ENCODE measurements around the gene MCC. TPM values are rescaled to one million over a fixed set of nuclear protein-coding genes. Genes with fewer than 3 reads are reported as not detected.

Gene MCC
- polyA plus RNA-seq, 2 of the 4 experiments (the other 2 are of a cell fraction): 0.09 to 0.10 TPM

DNA sequence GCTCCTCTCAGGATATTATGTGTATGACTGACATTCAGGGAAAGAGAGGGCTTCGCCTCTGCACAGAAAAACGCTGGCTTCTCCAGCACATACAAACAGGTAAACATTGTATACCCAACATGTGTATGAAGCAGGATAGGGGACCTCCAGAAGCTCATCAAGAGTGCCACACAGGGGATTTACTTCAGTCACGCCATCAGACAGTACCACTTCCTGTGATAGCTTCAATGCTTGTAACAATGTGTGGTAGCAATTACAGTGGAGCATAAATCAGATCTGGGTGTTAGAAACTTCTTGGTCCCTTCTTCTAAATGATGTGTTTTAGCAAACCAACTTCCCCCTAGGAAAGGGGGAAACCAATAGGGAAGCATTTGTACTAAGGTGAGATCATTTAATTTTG, 214.3 kb downstream of the MCC start (continued):
- TF ChIP-seq, protein P1, sequence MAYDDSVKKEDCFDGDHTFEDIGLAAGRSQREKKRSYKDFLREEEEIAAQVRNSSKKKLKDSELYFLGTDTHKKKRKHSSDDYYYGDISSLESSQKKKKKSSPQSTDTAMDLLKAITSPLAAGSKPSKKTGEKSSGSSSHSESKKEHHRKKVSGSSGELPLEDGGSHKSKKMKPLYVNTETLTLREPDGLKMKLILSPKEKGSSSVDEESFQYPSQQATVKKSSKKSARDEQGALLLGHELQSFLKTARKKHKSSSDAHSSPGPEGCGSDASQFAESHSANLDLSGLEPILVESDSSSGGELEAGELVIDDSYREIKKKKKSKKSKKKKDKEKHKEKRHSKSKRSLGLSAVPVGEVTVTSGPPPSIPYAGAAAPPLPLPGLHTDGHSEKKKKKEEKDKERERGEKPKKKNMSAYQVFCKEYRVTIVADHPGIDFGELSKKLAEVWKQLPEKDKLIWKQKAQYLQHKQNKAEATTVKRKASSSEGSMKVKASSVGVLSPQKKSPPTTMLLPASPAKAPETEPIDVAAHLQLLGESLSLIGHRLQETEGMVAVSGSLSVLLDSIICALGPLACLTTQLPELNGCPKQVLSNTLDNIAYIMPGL (CRISPR knock-in tag; IDR thresholded peaks at IDR 0.05; ENCODE audit: borderline replicate concordance): no peak
- no peak for TF ChIP-seq MAX (IDR thresholded peaks at IDR 0.05)

DNA sequence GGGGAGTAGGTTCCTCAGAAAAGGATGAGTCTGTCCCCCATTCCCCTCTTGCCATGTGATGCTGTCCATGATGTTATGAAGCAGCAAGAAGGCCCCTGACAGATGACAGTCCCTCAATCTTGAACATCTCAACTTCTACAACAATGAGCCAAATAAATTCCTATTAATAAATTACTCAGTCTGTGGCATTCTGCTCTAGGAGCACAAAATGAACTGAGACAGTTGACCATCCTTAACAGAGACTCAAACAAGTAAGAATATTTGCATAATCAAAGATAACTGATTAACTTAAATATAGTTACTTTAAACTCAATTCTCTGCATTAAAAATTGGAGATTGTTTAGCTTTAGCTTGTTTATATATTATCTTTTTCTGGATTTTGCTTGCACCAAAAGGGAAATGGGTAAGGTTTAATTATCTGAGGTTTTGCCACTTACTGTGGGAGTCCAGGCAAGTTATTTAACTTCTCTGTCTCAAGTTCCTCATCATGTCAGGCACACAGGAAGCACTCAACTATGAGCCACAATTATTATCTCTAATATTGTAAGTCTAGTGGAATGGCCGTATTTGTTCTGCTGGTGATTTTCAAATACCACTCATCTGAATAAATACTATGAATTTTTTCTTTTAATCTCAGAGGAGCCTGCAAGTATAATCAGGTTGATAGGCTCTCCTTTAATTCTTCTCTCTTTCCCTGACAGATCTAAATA, 216.4 kb downstream of the MCC start:
- POLR2A ChIA-PET: no interaction called here
- Histone ChIP-seq H3K4me3 (no peak overlapping the region), H3K9me3 (no peaks in the 10 kb centered on the region), H3K4me1 (no peaks in the 10 kb centered on the region), H3K4me2 (no peak overlapping the region), H3K27ac (no peak overlapping the region)
- CTCF ChIA-PET: no interaction called here
- WGBS (ENCODE audit: missing lambda C conversion rate): 45% methylated on average over 1 of the region's 1 CpG
- TF ChIP-seq HEYL (CRISPR knock-in tag; IDR thresholded peaks at IDR 0.05): no peak
- ATAC-seq: no peak
- FAIRE-seq: no peak
- no peak for DNase-seq (ENCODE audit: low read depth in 1 of 2, low spot score in 1 of 2)

- no peak overlapping the region for H3K27ac ChIP-seq
These were observed 217.2 kb downstream of the MCC start for GRCh38 chr5:113271015-113271414.

DNA sequence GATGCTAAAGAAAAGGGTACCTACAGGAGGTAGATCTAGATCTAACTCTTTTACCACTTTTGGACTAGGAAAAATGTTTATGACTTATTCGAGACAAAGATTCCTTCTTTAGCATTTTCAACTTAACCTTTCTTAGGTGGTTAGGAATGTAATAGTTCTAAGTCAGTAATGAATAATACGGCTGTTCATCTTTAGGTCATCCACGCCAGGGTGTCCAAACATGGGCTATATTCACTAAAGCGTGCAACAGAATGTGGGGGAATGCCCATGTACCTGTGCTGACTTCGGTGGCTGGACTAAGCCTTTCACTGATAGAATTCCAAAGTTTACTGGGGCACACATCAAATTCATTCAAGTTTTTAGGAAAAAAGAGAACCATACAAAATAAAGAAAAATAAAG, 218.2 kb downstream of the MCC start:
- no peak for DNase-seq (ENCODE audit: low read depth in 1 of 2, low spot score in 1 of 2)
- no peak for FAIRE-seq
- ATAC-seq: no peak
- no peak overlapping the region for H3K4me2 ChIP-seq
- no peaks in the 10 kb centered on the region for H3K9me3 ChIP-seq
- 54% methylated on average over 5 of the region's 5 CpGs for WGBS (ENCODE audit: missing lambda C conversion rate)
- H3K27ac ChIP-seq: no peak overlapping the region
- no peak overlapping the region for H3K4me3 ChIP-seq
- CTCF ChIA-PET: no interaction called here
- H3K4me1 ChIP-seq: no peaks in the 10 kb centered on the region
- POLR2A ChIA-PET: no interaction called here
- TF ChIP-seq RARB (CRISPR knock-in tag; IDR thresholded peaks at IDR 0.05) (no peak), CBX8 (IDR thresholded peaks at IDR 0.05) (no peak), MAZ (IDR thresholded peaks at IDR 0.05; ENCODE audit: borderline replicate concordance, low read depth, low read length) (no peak), RFX5 (IDR thresholded peaks at IDR 0.05) (no peak), REST (IDR thresholded peaks at IDR 0.05) (no peak), HDAC2 (IDR thresholded peaks at IDR 0.05) (no peak), NR3C1 (IDR thresholded peaks at IDR 0.05) (no peak), HEYL (CRISPR knock-in tag; IDR thresholded peaks at IDR 0.05) (no peak), BCL3 (IDR thresholded peaks at IDR 0.05) (no peak), HOXB13 (CRISPR knock-in tag; IDR thresholded peaks at IDR 0.05; ENCODE audit: low read depth) (no peak)

More at GRCh38 chr5:113271015-113271414, 217.2 kb downstream of the MCC start:
- ChIA-PET POLR2A (no interaction called here), CTCF (no interaction called here)
- ATAC-seq: no peak
- FAIRE-seq: peak; percentile 36
- Histone ChIP-seq H3K9me3 (no peaks in the 10 kb centered on the region), H3K4me1 (no peaks in the 10 kb centered on the region), H3K4me3 (no peak overlapping the region), H3K4me2 (no peak overlapping the region)
- TF ChIP-seq ATOH8 (CRISPR knock-in tag; IDR thresholded peaks at IDR 0.05; ENCODE audit: low read depth) (no peak), CHD4 (IDR thresholded peaks at IDR 0.05; ENCODE audit: borderline replicate concordance) (no peak), JUNB (IDR thresholded peaks at IDR 0.05) (no peak), TFCP2L1 (CRISPR knock-in tag; IDR thresholded peaks at IDR 0.05) (no peak), ESRRA (IDR thresholded peaks at IDR 0.05; ENCODE audit: borderline replicate concordance, low read length) (no peak), ZSCAN20 (CRISPR knock-in tag; IDR thresholded peaks at IDR 0.05) (no peak), HEYL (CRISPR knock-in tag; IDR thresholded peaks at IDR 0.05) (no peak), NPAS2 (CRISPR knock-in tag; IDR thresholded peaks at IDR 0.05; ENCODE audit: borderline replicate concordance) (no peak), BCL3 (IDR thresholded peaks at IDR 0.05) (no peak), CEBPB (IDR thresholded peaks at IDR 0.05) (no peak), SREBF2 (IDR thresholded peaks at IDR 0.05) (no peak), RARB (CRISPR knock-in tag; IDR thresholded peaks at IDR 0.05) (no peak)
- TF ChIP-seq, protein P2, sequence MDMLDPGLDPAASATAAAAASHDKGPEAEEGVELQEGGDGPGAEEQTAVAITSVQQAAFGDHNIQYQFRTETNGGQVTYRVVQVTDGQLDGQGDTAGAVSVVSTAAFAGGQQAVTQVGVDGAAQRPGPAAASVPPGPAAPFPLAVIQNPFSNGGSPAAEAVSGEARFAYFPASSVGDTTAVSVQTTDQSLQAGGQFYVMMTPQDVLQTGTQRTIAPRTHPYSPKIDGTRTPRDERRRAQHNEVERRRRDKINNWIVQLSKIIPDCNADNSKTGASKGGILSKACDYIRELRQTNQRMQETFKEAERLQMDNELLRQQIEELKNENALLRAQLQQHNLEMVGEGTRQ (IDR thresholded peaks at IDR 0.05): no peak
- DNase-seq (ENCODE audit: low read depth in 1 of 2, low spot score in 1 of 2): no peak
- 36% methylated on average over 2 of the region's 2 CpGs for WGBS (ENCODE audit: missing lambda C conversion rate)

Measured in A549 (cell line).